Right cardiac atrium (tissue), 5 donors: ENCODE measurements around the gene PIAS1. TPM values are rescaled to one million over a fixed set of nuclear protein-coding genes. Genes with fewer than 3 reads are reported as not detected.

Experiments
- ATAC-seq, 2 donors: fragments of 200-7000 bp; cut with Tn5 transposase; one replicate each; pipeline versions ENCODE4 v1.8.0 to v1.9.1; 2020; ENCODE audit warnings: moderate library complexity in 2 of 2, mild to moderate bottlenecking in 1 of 2
- DNase-seq, 3 donors: peaks; one replicate each; pipeline ENCODE4 v3.0.0-alpha.2; 2020
- H3K27ac ChIP-seq: one replicate; pipeline ENCODE4 v1.5.1; 2013; ENCODE audit warnings: mild to moderate bottlenecking, low read length, control low read depth, moderate library complexity
- H3K27me3 ChIP-seq: one replicate; pipeline ENCODE4 v1.6.1; 2013; ENCODE audit not compliant: control insufficient read depth, insufficient read depth
- H3K4me1 ChIP-seq: one replicate; pipeline ENCODE4 v1.6.1; 2013; ENCODE audit warnings: low read length; ENCODE audit not compliant: control insufficient read depth, insufficient read depth
- H3K4me3 ChIP-seq: one replicate; pipeline ENCODE4 v1.5.1; 2013; ENCODE audit warnings: low read length, control low read depth
- H3K9me3 ChIP-seq: one replicate; pipeline ENCODE4 v1.6.1; 2013; ENCODE audit warnings: low read length; ENCODE audit not compliant: control insufficient read depth
- WGBS: extraction: QIAGEN DNeasy Blood & Tissue Kit; methylation state at CpG from one replicate; pipeline ENCODE4 v1.1.7; 2013; 5-methylcytosine and 5-hydroxymethylcytosine counted together
- intact Hi-C, 4 donors: fragments of 100-400 bp; cut with DNase I; formaldehyde crosslinking; loops; one replicate each; pipeline versions ENCODE4 v1.11.0 to v1.14.0; 2022 to 2023
- polyA plus RNA-seq: library from polyadenylated mRNA; stranded (reverse); fragments of 200-250 nt; gene quantifications from one replicate; pipeline ENCODE4 v1.2.3, GENCODE V29; 2013
- total RNA-seq, 4 donors: library from RNA; stranded (reverse); fragmentation: NEBNext Ultra II Directional; extraction: Animal tissue kit (Norgen Biotek cat#: 25700); gene quantifications; one replicate each; pipeline ENCODE4 v1.2.1, GENCODE V29; 2021
- donor health status: healthy with polysubstance abuse.
- donor health status: DM: no; HTN: yes; CAD: no.
- donor health status: DM: no; HTN: no; CAD: no.
- donor health status: DM: no; HTN: yes; CAD: no; lungs with severe emphysema.
- donor health status: DM: yes; HTN: yes; CAD: no.

Gene PIAS1
- total and polyA plus RNA-seq, 5 donors, result 8.7 to 38.2 (median 34.7) TPM

GRCh38 chr15:68063606-68064005, 9.5 kb downstream of the PIAS1 start:
- ATAC-seq (no peak), DNase-seq (no peak)
- no peak overlapping the region for H3K27ac ChIP-seq
- intact Hi-C loops, result no loop called here
- H3K27me3 ChIP-seq, result no peaks in the 10 kb centered on the region
- WGBS, result 93% methylated on average over 3 of the region's 3 CpGs
- H3K4me1 ChIP-seq, result peaks cover 6% of the 10 kb centered on the region
- H3K9me3 ChIP-seq, result no peaks in the 10 kb centered on the region
- H3K4me3 ChIP-seq, result no peak overlapping the region

- no peak for ATAC-seq
- WGBS, result 83% methylated on average over 6 of the region's 6 CpGs
- no peak overlapping the region for H3K4me3 ChIP-seq
- no peak overlapping the region for H3K27ac ChIP-seq
- intact Hi-C loops, result no loop called here
- peaks cover 1% of the 10 kb centered on the region for H3K4me1 ChIP-seq
- no peaks in the 10 kb centered on the region for H3K9me3 ChIP-seq
- DNase-seq, result no peak
- H3K27me3 ChIP-seq, result no peaks in the 10 kb centered on the region
Observed at GRCh38 chr15:68073576-68074288, 19.6 kb downstream of the PIAS1 start.

- Histone ChIP-seq H3K27me3 (no peaks in the 10 kb centered on the region), H3K9me3 (no peaks in the 10 kb centered on the region), H3K27ac (no peak overlapping the region), H3K4me1 (peaks cover 2% of the 10 kb centered on the region), H3K4me3 (no peak overlapping the region)
- 96% methylated on average over 18 of the region's 18 CpGs for WGBS
- no peak for ATAC-seq
- intact Hi-C loops, result no loop called here
- DNase-seq, result no peak
Observed at GRCh38 chr15:68075764-68076385, 21.8 kb downstream of the PIAS1 start.

GRCh38 chr15:68078365-68078764, 24.2 kb downstream of the PIAS1 start:
- H3K4me3 ChIP-seq, result no peak overlapping the region
- DNase-seq (no peak), ATAC-seq (no peak)
- H3K4me1 ChIP-seq, result peaks cover 1% of the 10 kb centered on the region
- H3K27ac ChIP-seq, result no peak overlapping the region
- intact Hi-C loops, result no loop called here
- H3K9me3 ChIP-seq, result no peaks in the 10 kb centered on the region
- H3K27me3 ChIP-seq, result no peaks in the 10 kb centered on the region
- WGBS, result 51% methylated on average over 3 of the region's 3 CpGs

GRCh38 chr15:68080334-68080733, 26.2 kb downstream of the PIAS1 start:
- DNase-seq, result no peak
- WGBS, result 89% methylated on average over 1 of the region's 1 CpG
- H3K27me3 ChIP-seq, result no peaks in the 10 kb centered on the region
- intact Hi-C loops, result no loop called here
- no peak overlapping the region for H3K27ac ChIP-seq
- no peak overlapping the region for H3K4me3 ChIP-seq
- ATAC-seq, result no peak
- H3K9me3 ChIP-seq, result no peaks in the 10 kb centered on the region
- H3K4me1 ChIP-seq, result peaks cover 1% of the 10 kb centered on the region

- peaks cover 1% of the 10 kb centered on the region for H3K4me1 ChIP-seq
- H3K27me3 ChIP-seq, result no peaks in the 10 kb centered on the region
- intact Hi-C loops, result no loop called here
- ATAC-seq, result no peak
- DNase-seq, result no peak
- no peaks in the 10 kb centered on the region for H3K9me3 ChIP-seq
- 80% methylated on average over 3 of the region's 3 CpGs for WGBS
- H3K4me3 ChIP-seq, result no peak overlapping the region
- H3K27ac ChIP-seq, result no peak overlapping the region
Observed at GRCh38 chr15:68080783-68081182, 26.7 kb downstream of the PIAS1 start.

- intact Hi-C loops, result no loop called here
- H3K27ac ChIP-seq, result no peak overlapping the region
- H3K4me1 ChIP-seq, result peaks cover 1% of the 10 kb centered on the region
- ATAC-seq (peak in 1 of 2 donors; percentile 52), DNase-seq (no peak)
- H3K9me3 ChIP-seq, result no peaks in the 10 kb centered on the region
- H3K4me3 ChIP-seq, result no peak overlapping the region
- no peaks in the 10 kb centered on the region for H3K27me3 ChIP-seq
- 38% methylated on average over 4 of the region's 4 CpGs for WGBS
Observed at GRCh38 chr15:68081869-68082505, 27.9 kb downstream of the PIAS1 start.

- no peaks in the 10 kb centered on the region for H3K9me3 ChIP-seq
- H3K4me1 ChIP-seq, result peaks cover 1% of the 10 kb centered on the region
- intact Hi-C loops, result no loop called here
- no peaks in the 10 kb centered on the region for H3K27me3 ChIP-seq
- DNase-seq (no peak), ATAC-seq (no peak)
- no peak overlapping the region for H3K4me3 ChIP-seq
- no peak overlapping the region for H3K27ac ChIP-seq
- 39% methylated on average over 3 of the region's 3 CpGs for WGBS
Observed at GRCh38 chr15:68082735-68083134, 28.6 kb downstream of the PIAS1 start.

GRCh38 chr15:68083463-68083862, 29.3 kb downstream of the PIAS1 start:
- Histone ChIP-seq H3K4me3 (no peak overlapping the region), H3K4me1 (peaks cover 1% of the 10 kb centered on the region), H3K27ac (no peak overlapping the region), H3K9me3 (no peaks in the 10 kb centered on the region), H3K27me3 (no peaks in the 10 kb centered on the region)
- ATAC-seq (no peak), DNase-seq (no peak)
- WGBS, result 60% methylated on average over 4 of the region's 4 CpGs
- intact Hi-C loops, result no loop called here

GRCh38 chr15:68085052-68085451, 30.9 kb downstream of the PIAS1 start:
- WGBS, result 100% methylated on average over 1 of the region's 1 CpG
- DNase-seq (no peak), ATAC-seq (no peak)
- Histone ChIP-seq H3K27me3 (no peaks in the 10 kb centered on the region), H3K4me1 (no peaks in the 10 kb centered on the region), H3K27ac (no peak overlapping the region), H3K4me3 (no peak overlapping the region), H3K9me3 (no peaks in the 10 kb centered on the region)
- intact Hi-C loops, result no loop called here

- Histone ChIP-seq H3K27ac (no peak overlapping the region), H3K4me3 (no peak overlapping the region), H3K27me3 (no peaks in the 10 kb centered on the region), H3K9me3 (no peaks in the 10 kb centered on the region), H3K4me1 (no peaks in the 10 kb centered on the region)
- ATAC-seq, result no peak
- whole genome bisulfite sequencing, result 97% methylated on average over 3 of the region's 3 CpGs
- intact Hi-C loops, result no loop called here
- no peak for DNase-seq
Observed at GRCh38 chr15:68091743-68092142, 37.6 kb downstream of the PIAS1 start.
